ENCODE data around the gene CLSTN1.

Gene CLSTN1

DNA sequence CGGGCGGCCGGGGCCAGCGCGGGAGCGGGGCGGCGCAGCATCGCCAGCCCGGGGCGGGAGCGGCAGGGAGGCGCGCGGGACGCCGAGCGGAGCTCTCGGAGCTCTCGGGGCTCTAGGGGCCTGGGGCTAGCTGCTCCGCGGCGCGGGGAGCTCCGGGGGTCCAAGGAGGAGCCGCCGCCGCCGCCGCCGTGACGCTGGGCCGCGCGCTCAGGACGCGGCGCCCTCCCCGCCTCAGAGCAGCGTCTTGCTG lies 147 bp downstream of the CLSTN1 start:
- TF ChIP-seq ESRRG (CRISPR knock-in tag; IDR thresholded peaks at IDR 0.05) (no peak), TOX (CRISPR knock-in tag; IDR thresholded peaks at IDR 0.05; ENCODE audit: borderline replicate concordance) (no peak), OSR1 (CRISPR knock-in tag; IDR thresholded peaks at IDR 0.05) (no peak), TCF4 (CRISPR knock-in tag; IDR thresholded peaks at IDR 0.05; ENCODE audit: borderline replicate concordance) (no peak)
- TF ChIP-seq, protein P1, sequence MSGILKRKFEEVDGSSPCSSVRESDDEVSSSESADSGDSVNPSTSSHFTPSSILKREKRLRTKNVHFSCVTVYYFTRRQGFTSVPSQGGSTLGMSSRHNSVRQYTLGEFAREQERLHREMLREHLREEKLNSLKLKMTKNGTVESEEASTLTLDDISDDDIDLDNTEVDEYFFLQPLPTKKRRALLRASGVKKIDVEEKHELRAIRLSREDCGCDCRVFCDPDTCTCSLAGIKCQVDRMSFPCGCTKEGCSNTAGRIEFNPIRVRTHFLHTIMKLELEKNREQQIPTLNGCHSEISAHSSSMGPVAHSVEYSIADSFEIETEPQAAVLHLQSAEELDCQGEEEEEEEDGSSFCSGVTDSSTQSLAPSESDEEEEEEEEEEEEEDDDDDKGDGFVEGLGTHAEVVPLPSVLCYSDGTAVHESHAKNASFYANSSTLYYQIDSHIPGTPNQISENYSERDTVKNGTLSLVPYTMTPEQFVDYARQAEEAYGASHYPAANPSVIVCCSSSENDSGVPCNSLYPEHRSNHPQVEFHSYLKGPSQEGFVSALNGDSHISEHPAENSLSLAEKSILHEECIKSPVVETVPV (CRISPR knock-in tag; IDR thresholded peaks at IDR 0.05): no peak
- TF ChIP-seq, protein P2, sequence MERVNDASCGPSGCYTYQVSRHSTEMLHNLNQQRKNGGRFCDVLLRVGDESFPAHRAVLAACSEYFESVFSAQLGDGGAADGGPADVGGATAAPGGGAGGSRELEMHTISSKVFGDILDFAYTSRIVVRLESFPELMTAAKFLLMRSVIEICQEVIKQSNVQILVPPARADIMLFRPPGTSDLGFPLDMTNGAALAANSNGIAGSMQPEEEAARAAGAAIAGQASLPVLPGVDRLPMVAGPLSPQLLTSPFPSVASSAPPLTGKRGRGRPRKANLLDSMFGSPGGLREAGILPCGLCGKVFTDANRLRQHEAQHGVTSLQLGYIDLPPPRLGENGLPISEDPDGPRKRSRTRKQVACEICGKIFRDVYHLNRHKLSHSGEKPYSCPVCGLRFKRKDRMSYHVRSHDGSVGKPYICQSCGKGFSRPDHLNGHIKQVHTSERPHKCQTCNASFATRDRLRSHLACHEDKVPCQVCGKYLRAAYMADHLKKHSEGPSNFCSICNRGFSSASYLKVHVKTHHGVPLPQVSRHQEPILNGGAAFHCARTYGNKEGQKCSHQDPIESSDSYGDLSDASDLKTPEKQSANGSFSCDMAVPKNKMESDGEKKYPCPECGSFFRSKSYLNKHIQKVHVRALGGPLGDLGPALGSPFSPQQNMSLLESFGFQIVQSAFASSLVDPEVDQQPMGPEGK (CRISPR knock-in tag; IDR thresholded peaks at IDR 0.05; ENCODE audit: borderline replicate concordance): no peak
- peak; percentile 25 for ATAC-seq

DNA sequence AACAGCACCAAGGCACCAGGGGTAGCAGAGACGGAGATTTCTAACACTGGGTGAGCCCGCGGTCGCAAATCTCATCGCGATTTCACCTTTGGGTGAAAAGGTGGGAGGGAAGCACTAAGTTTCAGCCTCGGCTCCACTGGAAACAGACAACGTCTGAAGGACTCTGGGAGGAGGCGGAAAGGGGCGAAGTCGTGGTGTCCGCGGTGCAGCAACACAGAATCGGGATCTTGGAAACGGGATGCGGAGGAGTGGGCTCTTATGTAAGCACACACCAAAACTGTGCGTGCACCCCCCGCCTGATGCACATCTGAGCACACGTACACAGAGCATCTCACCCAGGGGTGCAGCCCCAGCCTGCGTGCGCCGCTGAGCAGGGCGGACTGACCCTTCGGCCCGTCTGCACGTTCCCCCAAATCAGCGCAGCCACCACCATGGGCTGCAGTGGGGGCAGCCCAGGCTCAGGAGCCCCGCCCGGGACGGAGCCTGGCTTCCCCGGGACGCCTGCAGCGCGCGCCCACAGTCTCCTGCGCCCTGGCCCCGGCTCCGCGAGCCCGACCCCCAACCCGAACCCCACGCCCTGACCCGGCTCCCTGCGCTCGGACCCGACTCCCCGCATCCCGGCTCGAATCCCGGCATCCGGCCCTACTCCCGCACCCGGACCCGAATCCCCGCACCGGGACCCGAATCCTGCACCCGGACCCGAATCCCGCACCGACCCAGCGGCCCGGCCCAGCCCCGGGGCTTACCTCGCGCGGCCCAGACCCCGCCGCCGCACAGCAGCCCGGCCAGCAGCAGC lies 670 bp downstream of the CLSTN1 start:
- TF ChIP-seq ZFP30 (CRISPR knock-in tag; IDR thresholded peaks at IDR 0.05) (no peak), ESRRG (CRISPR knock-in tag; IDR thresholded peaks at IDR 0.05) (no peak), BACH2 (CRISPR knock-in tag; IDR thresholded peaks at IDR 0.05; ENCODE audit: borderline replicate concordance) (no peak), OSR1 (CRISPR knock-in tag; IDR thresholded peaks at IDR 0.05) (no peak), ARNTL (CRISPR knock-in tag; IDR thresholded peaks at IDR 0.05; ENCODE audit: borderline replicate concordance, low read depth) (no peak), ZFP3 (CRISPR knock-in tag; IDR thresholded peaks at IDR 0.05) (no peak), ZNF70 (CRISPR knock-in tag; IDR thresholded peaks at IDR 0.05) (no peak), RARB (CRISPR knock-in tag; IDR thresholded peaks at IDR 0.05) (no peak), ZNF565 (CRISPR knock-in tag; conservative IDR thresholded peaks at IDR 0.05; ENCODE audit: low read depth) (no peak), ISL1 (CRISPR knock-in tag; IDR thresholded peaks at IDR 0.05) (no peak), CSDC2 (CRISPR knock-in tag; IDR thresholded peaks at IDR 0.05) (no peak), ZC3H10 (CRISPR knock-in tag; IDR thresholded peaks at IDR 0.05) (no peak), GLIS3 (CRISPR knock-in tag; IDR thresholded peaks at IDR 0.05) (no peak), SNAI2 (CRISPR knock-in tag; IDR thresholded peaks at IDR 0.05) (no peak), TCF4 (CRISPR knock-in tag; IDR thresholded peaks at IDR 0.05; ENCODE audit: borderline replicate concordance) (no peak)
- TF ChIP-seq, protein P3, sequence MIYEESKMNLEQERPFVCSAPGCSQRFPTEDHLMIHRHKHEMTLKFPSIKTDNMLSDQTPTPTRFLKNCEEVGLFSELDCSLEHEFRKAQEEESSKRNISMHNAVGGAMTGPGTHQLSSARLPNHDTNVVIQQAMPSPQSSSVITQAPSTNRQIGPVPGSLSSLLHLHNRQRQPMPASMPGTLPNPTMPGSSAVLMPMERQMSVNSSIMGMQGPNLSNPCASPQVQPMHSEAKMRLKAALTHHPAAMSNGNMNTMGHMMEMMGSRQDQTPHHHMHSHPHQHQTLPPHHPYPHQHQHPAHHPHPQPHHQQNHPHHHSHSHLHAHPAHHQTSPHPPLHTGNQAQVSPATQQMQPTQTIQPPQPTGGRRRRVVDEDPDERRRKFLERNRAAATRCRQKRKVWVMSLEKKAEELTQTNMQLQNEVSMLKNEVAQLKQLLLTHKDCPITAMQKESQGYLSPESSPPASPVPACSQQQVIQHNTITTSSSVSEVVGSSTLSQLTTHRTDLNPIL (CRISPR knock-in tag; IDR thresholded peaks at IDR 0.05; ENCODE audit: low read depth): no peak
- TF ChIP-seq, protein P4, sequence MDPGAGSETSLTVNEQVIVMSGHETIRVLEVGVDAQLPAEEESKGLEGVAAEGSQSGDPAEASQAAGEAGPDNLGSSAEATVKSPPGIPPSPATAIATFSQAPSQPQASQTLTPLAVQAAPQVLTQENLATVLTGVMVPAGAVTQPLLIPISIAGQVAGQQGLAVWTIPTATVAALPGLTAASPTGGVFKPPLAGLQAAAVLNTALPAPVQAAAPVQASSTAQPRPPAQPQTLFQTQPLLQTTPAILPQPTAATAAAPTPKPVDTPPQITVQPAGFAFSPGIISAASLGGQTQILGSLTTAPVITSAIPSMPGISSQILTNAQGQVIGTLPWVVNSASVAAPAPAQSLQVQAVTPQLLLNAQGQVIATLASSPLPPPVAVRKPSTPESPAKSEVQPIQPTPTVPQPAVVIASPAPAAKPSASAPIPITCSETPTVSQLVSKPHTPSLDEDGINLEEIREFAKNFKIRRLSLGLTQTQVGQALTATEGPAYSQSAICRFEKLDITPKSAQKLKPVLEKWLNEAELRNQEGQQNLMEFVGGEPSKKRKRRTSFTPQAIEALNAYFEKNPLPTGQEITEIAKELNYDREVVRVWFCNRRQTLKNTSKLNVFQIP (CRISPR knock-in tag; IDR thresholded peaks at IDR 0.05; ENCODE audit: borderline replicate concordance, low read depth): no peak
- TF ChIP-seq, protein P1 (CRISPR knock-in tag; IDR thresholded peaks at IDR 0.05): no peak
- TF ChIP-seq, protein P5, sequence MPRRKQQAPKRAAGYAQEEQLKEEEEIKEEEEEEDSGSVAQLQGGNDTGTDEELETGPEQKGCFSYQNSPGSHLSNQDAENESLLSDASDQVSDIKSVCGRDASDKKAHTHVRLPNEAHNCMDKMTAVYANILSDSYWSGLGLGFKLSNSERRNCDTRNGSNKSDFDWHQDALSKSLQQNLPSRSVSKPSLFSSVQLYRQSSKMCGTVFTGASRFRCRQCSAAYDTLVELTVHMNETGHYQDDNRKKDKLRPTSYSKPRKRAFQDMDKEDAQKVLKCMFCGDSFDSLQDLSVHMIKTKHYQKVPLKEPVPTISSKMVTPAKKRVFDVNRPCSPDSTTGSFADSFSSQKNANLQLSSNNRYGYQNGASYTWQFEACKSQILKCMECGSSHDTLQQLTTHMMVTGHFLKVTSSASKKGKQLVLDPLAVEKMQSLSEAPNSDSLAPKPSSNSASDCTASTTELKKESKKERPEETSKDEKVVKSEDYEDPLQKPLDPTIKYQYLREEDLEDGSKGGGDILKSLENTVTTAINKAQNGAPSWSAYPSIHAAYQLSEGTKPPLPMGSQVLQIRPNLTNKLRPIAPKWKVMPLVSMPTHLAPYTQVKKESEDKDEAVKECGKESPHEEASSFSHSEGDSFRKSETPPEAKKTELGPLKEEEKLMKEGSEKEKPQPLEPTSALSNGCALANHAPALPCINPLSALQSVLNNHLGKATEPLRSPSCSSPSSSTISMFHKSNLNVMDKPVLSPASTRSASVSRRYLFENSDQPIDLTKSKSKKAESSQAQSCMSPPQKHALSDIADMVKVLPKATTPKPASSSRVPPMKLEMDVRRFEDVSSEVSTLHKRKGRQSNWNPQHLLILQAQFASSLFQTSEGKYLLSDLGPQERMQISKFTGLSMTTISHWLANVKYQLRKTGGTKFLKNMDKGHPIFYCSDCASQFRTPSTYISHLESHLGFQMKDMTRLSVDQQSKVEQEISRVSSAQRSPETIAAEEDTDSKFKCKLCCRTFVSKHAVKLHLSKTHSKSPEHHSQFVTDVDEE (CRISPR knock-in tag; IDR thresholded peaks at IDR 0.05): no peak
- TF ChIP-seq, protein P2 (CRISPR knock-in tag; IDR thresholded peaks at IDR 0.05; ENCODE audit: borderline replicate concordance): no peak
- ATAC-seq: peak; percentile 47
